Measurements from ENCODE around the gene TMEM8B.
A peak's percentile ranks its signal among the peaks of the same experiment; 100 is the strongest.

Gene TMEM8B

GRCh38 chr9:35798658-35799374 lies 30.2 kb upstream of the TMEM8B start:
- H3K4me3 ChIP-seq (replicated peaks in 1 of 2; ENCODE audit: low read depth in 2 of 2, low read length in 2 of 2): no peak overlapping the region
- DNase-seq (ENCODE audit: low read depth in 2 of 2): peak in 1 of 2 donors; percentile 61
- no peak for TF ChIP-seq CTCF (IDR thresholded peaks at IDR 0.05; ENCODE audit: low read depth, low read length)

- TF ChIP-seq CTCF (IDR thresholded peaks at IDR 0.05; ENCODE audit: low read depth, low read length): no peak
Observed at GRCh38 chr9:35800530-35800929, 28.5 kb upstream of the TMEM8B start.

GRCh38 chr9:35801328-35802128 lies 27.5 kb upstream of the TMEM8B start:
- no peak for DNase-seq (ENCODE audit: low read depth in 2 of 2)
- H3K4me3 ChIP-seq (replicated peaks in 1 of 2; ENCODE audit: low read depth in 2 of 2, low read length in 2 of 2): no peak overlapping the region
- TF ChIP-seq CTCF (IDR thresholded peaks at IDR 0.05; ENCODE audit: low read depth, low read length): no peak

More at GRCh38 chr9:35800530-35800929, 28.5 kb upstream of the TMEM8B start:
- no peak overlapping the region for H3K4me3 ChIP-seq (replicated peaks in 1 of 2; ENCODE audit: low read depth in 2 of 2, low read length in 2 of 2)
- DNase-seq (ENCODE audit: low read depth in 2 of 2): no peak

- DNase-seq (ENCODE audit: low read depth in 2 of 2): no peak
- H3K4me3 ChIP-seq (replicated peaks in 1 of 2; ENCODE audit: low read depth in 2 of 2, low read length in 2 of 2): no peak overlapping the region
- TF ChIP-seq CTCF (IDR thresholded peaks at IDR 0.05; ENCODE audit: low read depth, low read length): no peak
Observed at GRCh38 chr9:35806101-35806500, 22.9 kb upstream of the TMEM8B start.

GRCh38 chr9:35808433-35808832 lies 20.6 kb upstream of the TMEM8B start:
- TF ChIP-seq CTCF (IDR thresholded peaks at IDR 0.05; ENCODE audit: low read depth, low read length): no peak
- H3K4me3 ChIP-seq (replicated peaks in 1 of 2; ENCODE audit: low read depth in 2 of 2, low read length in 2 of 2): no peak overlapping the region
- no peak for DNase-seq (ENCODE audit: low read depth in 2 of 2)

GRCh38 chr9:35810122-35810521 lies 18.9 kb upstream of the TMEM8B start:
- no peak for TF ChIP-seq CTCF (IDR thresholded peaks at IDR 0.05; ENCODE audit: low read depth, low read length)
- no peak overlapping the region for H3K4me3 ChIP-seq (replicated peaks in 1 of 2; ENCODE audit: low read depth in 2 of 2, low read length in 2 of 2)
- no peak for DNase-seq (ENCODE audit: low read depth in 2 of 2)
